ENCODE data around the gene DPF3. TPM values are rescaled to one million over a fixed set of nuclear protein-coding genes. Genes with fewer than 3 reads are reported as not detected.

DPF3 gene
- total RNA-seq, 3 donors from 2014 or later, result 0.32 to 2.8 (median 1.3) TPM

DNA sequence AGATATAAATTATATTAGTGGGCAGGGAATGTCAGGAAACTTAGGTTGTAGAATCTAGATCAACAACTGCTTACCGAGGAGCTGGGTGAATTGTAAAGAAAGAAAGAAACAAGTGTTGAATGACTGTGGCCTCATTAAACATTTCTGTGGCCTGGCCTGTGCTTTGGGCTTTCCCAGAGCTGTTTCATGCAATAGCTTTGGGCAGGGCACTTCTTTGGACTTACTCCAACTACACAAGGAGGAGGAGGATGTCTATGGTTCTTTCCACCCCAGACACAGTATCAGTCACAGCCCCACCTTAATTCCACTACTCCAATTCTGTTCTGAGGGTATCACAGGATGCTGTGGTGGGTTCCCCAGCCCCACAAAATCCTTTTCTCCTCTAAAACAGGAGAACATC lies 38.0 kb downstream of the DPF3 start:
- no peaks in the 10 kb centered on the region for H3K36me3 ChIP-seq
- no peaks in the 10 kb centered on the region for H3K4me1 ChIP-seq
- intact Hi-C loops (cut with DNase I; ENCODE audit: low total_unique reads), result no loop called here
- TF ChIP-seq, protein P1, sequence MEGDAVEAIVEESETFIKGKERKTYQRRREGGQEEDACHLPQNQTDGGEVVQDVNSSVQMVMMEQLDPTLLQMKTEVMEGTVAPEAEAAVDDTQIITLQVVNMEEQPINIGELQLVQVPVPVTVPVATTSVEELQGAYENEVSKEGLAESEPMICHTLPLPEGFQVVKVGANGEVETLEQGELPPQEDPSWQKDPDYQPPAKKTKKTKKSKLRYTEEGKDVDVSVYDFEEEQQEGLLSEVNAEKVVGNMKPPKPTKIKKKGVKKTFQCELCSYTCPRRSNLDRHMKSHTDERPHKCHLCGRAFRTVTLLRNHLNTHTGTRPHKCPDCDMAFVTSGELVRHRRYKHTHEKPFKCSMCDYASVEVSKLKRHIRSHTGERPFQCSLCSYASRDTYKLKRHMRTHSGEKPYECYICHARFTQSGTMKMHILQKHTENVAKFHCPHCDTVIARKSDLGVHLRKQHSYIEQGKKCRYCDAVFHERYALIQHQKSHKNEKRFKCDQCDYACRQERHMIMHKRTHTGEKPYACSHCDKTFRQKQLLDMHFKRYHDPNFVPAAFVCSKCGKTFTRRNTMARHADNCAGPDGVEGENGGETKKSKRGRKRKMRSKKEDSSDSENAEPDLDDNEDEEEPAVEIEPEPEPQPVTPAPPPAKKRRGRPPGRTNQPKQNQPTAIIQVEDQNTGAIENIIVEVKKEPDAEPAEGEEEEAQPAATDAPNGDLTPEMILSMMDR (IDR thresholded peaks at IDR 0.05), result no peak
- TF ChIP-seq POLR2A (IDR thresholded peaks at IDR 0.05) (no peak), POLR2AphosphoS5 (IDR thresholded peaks at IDR 0.05) (no peak)
- H3K9me3 ChIP-seq, result no peaks in the 10 kb centered on the region
- no peaks in the 10 kb centered on the region for H3K27me3 ChIP-seq
- peak in 1 of 2 donors; percentile 23 for DNase-seq (ENCODE audit: low spot score in 2 of 2)
- H3K4me3 ChIP-seq, result no peak overlapping the region
- H3K27ac ChIP-seq, result no peak overlapping the region

DNA sequence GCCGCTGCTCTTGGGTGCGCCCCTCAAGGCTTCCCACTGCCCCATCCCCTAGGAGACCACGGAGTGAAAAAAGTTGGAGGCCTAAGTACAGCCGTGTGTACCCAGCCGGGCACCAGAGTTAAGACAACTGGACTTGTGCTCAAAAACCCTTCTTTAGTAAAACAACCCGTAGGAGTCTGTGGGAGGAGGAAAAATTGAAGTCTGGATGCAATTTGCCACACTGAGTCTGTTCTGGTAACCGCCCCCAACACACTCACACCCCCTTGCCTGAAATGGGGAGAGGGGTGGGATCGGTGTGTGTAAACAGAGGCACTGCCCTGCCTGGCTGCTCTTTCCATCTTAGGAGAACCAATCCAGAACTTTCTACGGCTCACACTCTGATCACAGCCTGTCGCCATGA lies 41.7 kb downstream of the DPF3 start:
- intact Hi-C loops (cut with DNase I; ENCODE audit: low total_unique reads), result no loop called here

DNA sequence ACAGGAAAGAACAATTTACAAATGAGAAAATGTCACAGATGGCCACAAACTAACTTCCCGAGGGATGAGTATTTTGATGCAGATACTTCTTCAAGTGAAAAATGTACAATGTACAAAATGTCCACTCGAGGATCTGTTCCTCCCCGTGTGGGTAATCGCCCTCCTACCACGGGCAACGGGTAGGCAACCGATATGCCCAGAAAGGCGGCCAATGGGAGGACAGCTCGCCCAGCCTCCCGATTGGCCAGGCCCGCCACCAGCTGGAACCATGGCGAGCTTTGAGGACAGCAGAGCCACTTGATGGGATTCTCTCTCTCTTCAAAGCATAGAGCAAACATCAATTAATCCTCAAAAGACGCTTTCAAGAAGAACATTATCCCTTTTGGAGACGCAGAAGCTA lies 42.3 kb downstream of the DPF3 start:
- no peaks in the 10 kb centered on the region for H3K9me3 ChIP-seq
- TF ChIP-seq, protein P1 (IDR thresholded peaks at IDR 0.05), result no peak
- no peak for TF ChIP-seq POLR2A (IDR thresholded peaks at IDR 0.05)
- TF ChIP-seq POLR2AphosphoS5 (IDR thresholded peaks at IDR 0.05), result no peak
- no peak for DNase-seq (ENCODE audit: low spot score in 2 of 2)
- H3K27ac ChIP-seq, result no peak overlapping the region
- no peaks in the 10 kb centered on the region for H3K27me3 ChIP-seq
- H3K4me3 ChIP-seq, result no peak overlapping the region
- intact Hi-C loops (cut with DNase I; ENCODE audit: low total_unique reads), result no loop called here
- no peaks in the 10 kb centered on the region for H3K4me1 ChIP-seq
- H3K36me3 ChIP-seq, result no peaks in the 10 kb centered on the region

More for the DNA sequence above, 41.7 kb downstream of the DPF3 start:
- Histone ChIP-seq H3K4me3 (no peak overlapping the region), H3K27me3 (no peaks in the 10 kb centered on the region), H3K9me3 (no peaks in the 10 kb centered on the region), H3K4me1 (no peaks in the 10 kb centered on the region), H3K27ac (no peak overlapping the region), H3K36me3 (no peaks in the 10 kb centered on the region)
- TF ChIP-seq POLR2AphosphoS5 (IDR thresholded peaks at IDR 0.05), result no peak
- TF ChIP-seq POLR2A (IDR thresholded peaks at IDR 0.05), result no peak
- TF ChIP-seq, protein P1 (IDR thresholded peaks at IDR 0.05), result no peak
- DNase-seq (ENCODE audit: low spot score in 2 of 2), result no peak

DNA sequence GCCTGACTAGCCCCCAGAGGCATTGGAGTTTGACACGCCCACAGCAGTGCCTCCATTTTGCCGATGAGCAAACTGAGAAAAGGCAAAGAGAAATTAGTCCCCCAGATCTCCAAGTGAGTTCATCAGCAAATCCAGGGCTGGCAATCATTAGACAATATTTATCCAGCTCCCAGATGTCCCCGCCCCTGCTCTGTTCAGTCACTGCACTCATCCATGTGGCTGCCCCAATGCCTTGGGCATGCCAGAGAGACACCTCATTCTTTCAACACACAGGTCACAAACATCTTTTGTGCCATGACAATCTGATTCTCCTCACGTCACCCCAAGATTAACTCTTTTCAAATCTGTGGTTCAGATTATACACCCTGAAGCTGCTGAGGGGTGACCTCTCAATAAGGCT lies 43.5 kb downstream of the DPF3 start:
- Histone ChIP-seq H3K27me3 (no peaks in the 10 kb centered on the region), H3K9me3 (no peaks in the 10 kb centered on the region), H3K36me3 (no peaks in the 10 kb centered on the region), H3K4me3 (no peak overlapping the region), H3K4me1 (no peaks in the 10 kb centered on the region), H3K27ac (no peak overlapping the region)
- DNase-seq (ENCODE audit: low spot score in 2 of 2), result no peak
- no peak for TF ChIP-seq POLR2A (IDR thresholded peaks at IDR 0.05)
- no peak for TF ChIP-seq POLR2AphosphoS5 (IDR thresholded peaks at IDR 0.05)
- TF ChIP-seq, protein P1 (IDR thresholded peaks at IDR 0.05), result no peak
- intact Hi-C loops (cut with DNase I; ENCODE audit: low total_unique reads), result no loop called here

DNA sequence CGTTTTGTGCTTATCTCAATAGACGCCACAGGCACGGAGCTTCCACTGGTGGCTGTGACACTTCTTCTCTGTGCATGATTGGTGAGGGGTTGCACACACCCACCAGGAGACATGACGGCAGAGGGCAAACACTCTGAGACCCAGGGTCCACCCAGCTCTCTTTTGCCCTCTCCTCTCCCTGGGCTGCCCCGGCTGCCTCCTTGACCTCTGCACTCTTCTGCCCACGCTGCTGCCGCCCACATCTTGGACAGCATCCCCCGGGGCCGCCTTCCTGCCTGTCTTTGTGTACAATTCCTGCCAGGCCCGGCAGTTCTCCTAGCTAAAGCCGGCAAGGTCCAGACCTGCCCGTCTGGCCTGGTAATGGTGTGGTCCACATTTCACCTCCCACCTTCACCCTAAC lies 44.7 kb downstream of the DPF3 start:
- no peaks in the 10 kb centered on the region for H3K36me3 ChIP-seq
- H3K27me3 ChIP-seq, result no peaks in the 10 kb centered on the region
- no peak for DNase-seq (ENCODE audit: low spot score in 2 of 2)
- H3K27ac ChIP-seq, result no peak overlapping the region
- no peaks in the 10 kb centered on the region for H3K9me3 ChIP-seq
- H3K4me3 ChIP-seq, result no peak overlapping the region
- intact Hi-C loops (cut with DNase I; ENCODE audit: low total_unique reads), result no loop called here
- TF ChIP-seq, protein P1 (IDR thresholded peaks at IDR 0.05), result no peak
- no peak for TF ChIP-seq POLR2AphosphoS5 (IDR thresholded peaks at IDR 0.05)
- no peak for TF ChIP-seq POLR2A (IDR thresholded peaks at IDR 0.05)
- H3K4me1 ChIP-seq, result no peaks in the 10 kb centered on the region
